Natural killer cell (primary cell): ENCODE data around the gene SLK. TPM values are rescaled to one million over a fixed set of nuclear protein-coding genes. Genes with fewer than 3 reads are reported as not detected.

Experiments
- ATAC-seq, 3 donors: fragments of 150-1000 bp in 2 of 3; fragments of 200-7000 bp in 1 of 3; cut with Tn5 transposase; 1 replicate in 1 of 3; 2 replicates in 2 of 3; pipeline ENCODE4 v1.10.0; 2021; ENCODE audit warnings: mild to moderate bottlenecking in 2 of 3, moderate library complexity in 2 of 3
- DNase-seq, 2 donors: peaks; one replicate each; pipeline versions ENCODE4 v3.0.0 to v3.0.0-alpha.2; 2013 to 2021; ENCODE audit warnings: mixed read lengths in 1 of 2
- H3K27ac ChIP-seq: one replicate; pipeline ENCODE4 v1.5.1; 2013; ENCODE audit warnings: mild to moderate bottlenecking, low read length
- H3K27me3 ChIP-seq: one replicate; pipeline ENCODE4 v1.6.1; 2013; ENCODE audit warnings: low read length; ENCODE audit not compliant: control insufficient read depth, insufficient read depth
- H3K36me3 ChIP-seq: one replicate; pipeline ENCODE4 v1.6.1; 2013; ENCODE audit warnings: low read length; ENCODE audit not compliant: control insufficient read depth, insufficient read depth
- H3K4me1 ChIP-seq: one replicate; pipeline ENCODE4 v1.6.1; 2013; ENCODE audit warnings: low read length; ENCODE audit not compliant: control insufficient read depth, insufficient read depth
- H3K4me3 ChIP-seq: one replicate; pipeline ENCODE4 v1.5.1; 2013; ENCODE audit warnings: low read length
- H3K9me3 ChIP-seq: one replicate; pipeline ENCODE4 v1.6.1; 2013; ENCODE audit warnings: low read length; ENCODE audit not compliant: control insufficient read depth, insufficient read depth
- H3K27ac Mint-ChIP-seq, 2 donors: one replicate each; pipeline ENCODE4 v1.8.0; 2022; ENCODE audit warnings: mild to moderate bottlenecking in 2 of 2, mixed read lengths in 2 of 2, moderate library complexity in 1 of 2
- H3K27me3 Mint-ChIP-seq, 2 donors: one replicate each; pipeline ENCODE4 v1.8.0; 2022; ENCODE audit warnings: low read depth in 2 of 2, mixed read lengths in 2 of 2
- H3K36me3 Mint-ChIP-seq: one replicate; pipeline ENCODE4 v1.8.0; 2022; ENCODE audit warnings: mixed read lengths
- H3K4me1 Mint-ChIP-seq, 2 donors: one replicate each; pipeline ENCODE4 v1.8.0; 2022; ENCODE audit warnings: mixed read lengths in 2 of 2
- H3K4me3 Mint-ChIP-seq: one replicate; pipeline ENCODE4 v1.8.0; 2022; ENCODE audit warnings: mild to moderate bottlenecking, moderate library complexity, mixed read lengths
- H3K9me3 Mint-ChIP-seq, 2 donors: one replicate each; pipeline ENCODE4 v1.8.0; 2022; ENCODE audit warnings: mixed read lengths in 2 of 2
- CTCF ChIP-seq: fragments of 200-600 bp; IDR thresholded peaks from one replicate; pipeline ENCODE4 v1.8.0; 2022; ENCODE audit warnings: antibody characterized with exemption
- WGBS: methylation state at CpG from one replicate; pipeline ENCODE4 v1.1.7; 2013; ENCODE audit warnings: missing lambda C conversion rate; ENCODE audit not compliant: insufficient coverage; 5-methylcytosine and 5-hydroxymethylcytosine counted together
- intact Hi-C: fragments of 100-400 bp; cut with micrococcal nuclease; formaldehyde crosslinking; loops from one replicate; pipeline ENCODE4 v1.14.2; 2022
- total RNA-seq, 4 donors: library from RNA; stranded (reverse); fragments of 120-200 nt in 1 of 4; gene quantifications; one replicate each; pipeline versions ENCODE4 v1.2.3 to v1.2.4, GENCODE V29; 2013 to 2022

SLK gene
- total RNA-seq, 3 donors from 2014 or later (not counting 1 experiment from before 2014, with no cell fraction given), result 33.4 to 48.7 (median 40.3) TPM

GRCh38 chr10:104052431-104052830 lies 85.5 kb downstream of the SLK start:
- 83% methylated on average over 2 of the region's 2 CpGs for WGBS
- no peaks in the 10 kb centered on the region for H3K36me3 Mint-ChIP-seq
- Histone ChIP-seq H3K4me3 (no peak overlapping the region), H3K36me3 (no peaks in the 10 kb centered on the region), H3K9me3 (no peaks in the 10 kb centered on the region), H3K27me3 (no peaks in the 10 kb centered on the region), H3K27ac (no peak overlapping the region), H3K4me1 (no peaks in the 10 kb centered on the region)
- H3K4me1 Mint-ChIP-seq, result no peaks in the 10 kb centered on the region
- TF ChIP-seq CTCF, result no peak
- no peaks in the 10 kb centered on the region for H3K9me3 Mint-ChIP-seq
- H3K4me3 Mint-ChIP-seq, result no peak overlapping the region
- H3K27me3 Mint-ChIP-seq, result peaks cover 0 to 4% of the 10 kb centered on the region in 2 donors
- ATAC-seq (no peak), DNase-seq (no peak)
- intact Hi-C loops, result no loop called here
- no peak overlapping the region for H3K27ac Mint-ChIP-seq

GRCh38 chr10:104053201-104053600 lies 86.3 kb downstream of the SLK start:
- no peak for ATAC-seq
- H3K4me3 ChIP-seq, result no peak overlapping the region
- H3K9me3 Mint-ChIP-seq, result no peaks in the 10 kb centered on the region
- no peaks in the 10 kb centered on the region for H3K4me1 ChIP-seq
- no peak overlapping the region for H3K27ac Mint-ChIP-seq
- intact Hi-C loops, result no loop called here
- 92% methylated on average over 4 of the region's 4 CpGs for WGBS
- no peaks in the 10 kb centered on the region for H3K4me1 Mint-ChIP-seq
- H3K27me3 Mint-ChIP-seq, result peaks cover 0 to 4% of the 10 kb centered on the region in 2 donors
- H3K27me3 ChIP-seq, result no peaks in the 10 kb centered on the region
- H3K9me3 ChIP-seq, result no peaks in the 10 kb centered on the region
- H3K27ac ChIP-seq, result no peak overlapping the region
- no peaks in the 10 kb centered on the region for H3K36me3 Mint-ChIP-seq
- TF ChIP-seq CTCF, result no peak
- no peak overlapping the region for H3K4me3 Mint-ChIP-seq
- DNase-seq, result no peak
- H3K36me3 ChIP-seq, result no peaks in the 10 kb centered on the region

GRCh38 chr10:104054430-104054829 lies 87.5 kb downstream of the SLK start:
- ATAC-seq (no peak), DNase-seq (no peak)
- H3K27ac Mint-ChIP-seq, result no peak overlapping the region
- 81% methylated on average over 8 of the region's 8 CpGs for WGBS
- H3K4me3 Mint-ChIP-seq, result no peak overlapping the region
- no peak for TF ChIP-seq CTCF
- H3K4me1 Mint-ChIP-seq, result no peaks in the 10 kb centered on the region
- Histone ChIP-seq H3K9me3 (no peaks in the 10 kb centered on the region), H3K4me1 (no peaks in the 10 kb centered on the region), H3K27ac (no peak overlapping the region), H3K36me3 (no peaks in the 10 kb centered on the region), H3K27me3 (no peaks in the 10 kb centered on the region), H3K4me3 (no peak overlapping the region)
- no peaks in the 10 kb centered on the region for H3K36me3 Mint-ChIP-seq
- no peaks in the 10 kb centered on the region for H3K27me3 Mint-ChIP-seq
- no peaks in the 10 kb centered on the region for H3K9me3 Mint-ChIP-seq
- intact Hi-C loops, result no loop called here

- Mint-ChIP-seq H3K36me3 (no peaks in the 10 kb centered on the region), H3K9me3 (no peaks in the 10 kb centered on the region), H3K27ac (no peak overlapping the region), H3K4me3 (no peak overlapping the region), H3K4me1 (no peaks in the 10 kb centered on the region), H3K27me3 (no peaks in the 10 kb centered on the region)
- TF ChIP-seq CTCF, result no peak
- no peaks in the 10 kb centered on the region for H3K4me1 ChIP-seq
- no peaks in the 10 kb centered on the region for H3K36me3 ChIP-seq
- intact Hi-C loops, result no loop called here
- no peak overlapping the region for H3K27ac ChIP-seq
- no peaks in the 10 kb centered on the region for H3K9me3 ChIP-seq
- ATAC-seq, result no peak
- no peak overlapping the region for H3K4me3 ChIP-seq
- DNase-seq, result no peak
- WGBS, result 82% methylated on average over 14 of the region's 14 CpGs
- no peaks in the 10 kb centered on the region for H3K27me3 ChIP-seq
These were observed 89.8 kb downstream of the SLK start for GRCh38 chr10:104056619-104057273.
